Forelimb muscle (tissue), 1 donor: ENCODE data around the gene PTF1A. TPM values are rescaled to one million over a fixed set of nuclear protein-coding genes. Genes with fewer than 3 reads are reported as not detected.
A peak's percentile ranks its signal among the peaks of the same experiment; 100 is the strongest.

Source experiments
- DNase-seq: peaks from one replicate; pipeline ENCODE4 v3.0.0-alpha.2; 2013; ENCODE audit warnings: low read depth
- polyA plus RNA-seq: library from polyadenylated mRNA; unstranded; fragments of 120-200 nt; gene quantifications from one replicate; pipeline ENCODE4 v1.2.1, GENCODE V29; 2013; ENCODE audit not compliant: insufficient read length

PTF1A gene
- not detected for polyA plus RNA-seq

DNA sequence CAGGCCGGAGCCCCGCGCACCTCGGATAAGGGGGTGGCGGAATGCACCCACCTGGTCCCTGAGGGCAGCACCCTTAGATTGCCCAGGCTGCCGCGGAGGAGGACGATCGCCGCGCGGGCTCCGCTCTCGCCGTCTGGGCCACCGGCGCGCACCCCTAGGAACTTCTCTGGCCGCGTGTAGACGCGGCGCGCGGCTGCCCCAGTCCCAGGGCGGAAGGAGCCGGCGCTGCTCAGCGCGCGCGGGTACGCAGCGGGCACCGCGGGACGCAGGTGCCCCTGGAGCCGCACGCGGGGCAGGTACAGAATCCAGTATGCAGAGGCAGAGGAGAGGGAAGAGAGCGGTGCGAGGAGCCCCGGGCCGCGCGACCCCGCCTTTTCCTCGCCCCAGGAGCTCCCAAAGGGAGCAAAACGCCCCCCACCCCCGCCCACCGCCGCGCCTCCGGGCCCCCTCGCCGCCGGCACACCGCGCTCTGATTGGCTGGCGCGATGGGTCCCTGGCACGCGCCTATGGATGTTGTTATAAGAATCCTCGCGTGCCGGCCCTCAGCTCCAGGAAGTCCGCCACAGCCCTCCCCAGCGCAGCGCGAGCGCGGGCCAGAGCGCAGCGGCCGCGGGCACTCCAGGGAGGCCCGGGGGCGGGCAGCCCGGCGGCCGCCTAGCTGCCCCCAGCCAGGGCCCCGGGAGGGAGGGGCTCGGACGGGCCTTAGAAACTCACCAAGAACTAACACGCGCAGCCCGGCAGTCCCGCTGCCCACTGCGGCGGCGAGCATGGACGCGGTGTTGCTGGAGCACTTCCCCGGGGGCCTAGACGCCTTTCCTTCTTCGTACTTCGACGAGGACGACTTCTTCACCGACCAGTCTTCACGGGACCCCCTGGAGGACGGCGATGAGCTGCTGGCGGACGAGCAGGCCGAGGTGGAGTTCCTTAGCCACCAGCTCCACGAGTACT lies at the start of gene PTF1A:
Gene PTF1A, plus strand, starts transcription at position 549 of the 948 bp plus-strand sequence. Its CDS starts 219 bp downstream, at position 768.
- DNase-seq = no peak

- DNase-seq = no peak
Observed at GRCh38 chr10:23146258-23146657, 45.9 kb upstream of the PTF1A start.

GRCh38 chr10:23147035-23147434 lies 45.1 kb upstream of the PTF1A start:
- DNase-seq = no peak

DNA sequence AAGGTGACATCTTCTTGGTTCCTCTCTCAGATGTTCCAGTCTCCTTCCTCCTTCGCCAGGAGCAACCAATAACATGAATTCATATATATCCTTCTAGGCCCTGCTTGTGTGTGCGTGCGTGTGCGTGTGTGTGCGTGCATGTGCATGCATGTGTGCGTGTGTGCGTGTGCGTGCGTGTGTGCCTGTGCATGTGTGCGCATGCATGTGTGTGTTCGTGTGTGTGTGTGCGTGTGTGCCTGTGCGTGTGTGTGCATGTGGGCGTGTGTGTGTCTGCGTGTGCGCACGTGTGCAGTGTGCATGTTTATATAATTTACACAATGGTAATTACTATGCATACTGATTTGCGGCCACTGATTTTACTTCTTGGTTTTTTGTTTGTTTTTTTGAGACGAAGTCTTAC lies 43.9 kb upstream of the PTF1A start:
- no peak for DNase-seq

DNA sequence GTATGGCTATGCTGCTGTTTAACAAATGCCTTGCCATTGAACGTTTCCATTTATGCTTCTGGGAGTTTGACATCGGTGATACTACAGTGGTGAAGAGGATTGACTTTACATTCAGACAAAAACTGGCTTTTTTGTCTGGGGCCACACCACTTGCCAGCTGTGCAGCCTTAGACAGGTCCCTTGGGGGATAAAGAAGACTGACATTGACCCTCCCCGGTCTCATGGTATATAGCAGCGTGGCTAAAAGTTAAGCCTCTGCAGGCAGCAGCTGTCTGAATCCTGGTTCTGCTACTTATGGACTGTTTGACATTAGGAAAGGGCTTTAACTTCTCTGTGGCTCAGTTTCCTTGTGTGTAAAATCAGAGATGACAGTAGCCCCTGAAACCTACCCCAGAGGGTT lies 42.0 kb upstream of the PTF1A start:
- DNase-seq = no peak

DNA sequence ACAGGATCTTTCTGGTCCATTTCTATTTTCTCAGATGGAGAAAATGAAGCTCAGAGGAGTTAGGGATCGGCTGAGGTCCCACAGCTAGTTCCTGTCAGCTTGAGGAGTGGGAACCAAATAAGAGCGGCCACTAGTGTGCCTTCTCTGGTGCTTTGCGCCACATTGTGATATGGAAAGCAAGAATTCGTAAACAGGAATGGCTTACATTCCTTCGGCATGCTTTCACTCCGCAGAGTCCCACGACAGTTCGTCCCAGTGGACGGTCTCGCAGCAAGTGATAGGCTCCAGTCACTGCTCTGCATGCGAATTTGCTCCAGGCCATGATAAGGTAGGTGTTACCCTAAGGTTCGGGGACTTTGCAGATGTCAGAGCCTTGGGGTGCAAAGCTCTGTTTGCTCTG lies 41.5 kb upstream of the PTF1A start:
- no peak for DNase-seq

GRCh38 chr10:23151071-23151470 lies 41.0 kb upstream of the PTF1A start:
- DNase-seq = no peak

- DNase-seq = no peak
Observed at GRCh38 chr10:23155169-23155568, 36.9 kb upstream of the PTF1A start.

- no peak for DNase-seq
Observed at GRCh38 chr10:23156447-23157150, 35.5 kb upstream of the PTF1A start.

DNA sequence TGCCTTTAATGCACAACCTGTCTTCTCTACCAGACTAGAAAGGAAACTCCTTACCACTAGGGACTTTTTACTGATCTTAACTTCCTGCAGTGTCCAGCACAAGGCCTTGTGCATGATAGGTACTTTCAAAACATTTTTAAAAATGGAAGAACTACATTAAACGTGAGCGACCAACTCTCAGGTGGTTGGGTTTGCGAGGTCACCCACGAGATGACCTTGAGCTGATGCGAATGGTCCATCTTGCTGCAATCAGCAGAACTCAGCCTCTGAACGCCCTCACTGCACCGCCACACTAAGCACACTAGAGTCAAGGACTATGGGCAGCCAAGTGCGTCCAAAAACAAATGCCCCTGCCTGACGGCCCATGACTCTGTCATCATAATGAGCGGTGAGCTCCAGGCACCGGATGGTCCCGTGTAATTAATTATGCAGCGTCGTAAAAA lies 34.9 kb upstream of the PTF1A start:
- no peak for DNase-seq

DNA sequence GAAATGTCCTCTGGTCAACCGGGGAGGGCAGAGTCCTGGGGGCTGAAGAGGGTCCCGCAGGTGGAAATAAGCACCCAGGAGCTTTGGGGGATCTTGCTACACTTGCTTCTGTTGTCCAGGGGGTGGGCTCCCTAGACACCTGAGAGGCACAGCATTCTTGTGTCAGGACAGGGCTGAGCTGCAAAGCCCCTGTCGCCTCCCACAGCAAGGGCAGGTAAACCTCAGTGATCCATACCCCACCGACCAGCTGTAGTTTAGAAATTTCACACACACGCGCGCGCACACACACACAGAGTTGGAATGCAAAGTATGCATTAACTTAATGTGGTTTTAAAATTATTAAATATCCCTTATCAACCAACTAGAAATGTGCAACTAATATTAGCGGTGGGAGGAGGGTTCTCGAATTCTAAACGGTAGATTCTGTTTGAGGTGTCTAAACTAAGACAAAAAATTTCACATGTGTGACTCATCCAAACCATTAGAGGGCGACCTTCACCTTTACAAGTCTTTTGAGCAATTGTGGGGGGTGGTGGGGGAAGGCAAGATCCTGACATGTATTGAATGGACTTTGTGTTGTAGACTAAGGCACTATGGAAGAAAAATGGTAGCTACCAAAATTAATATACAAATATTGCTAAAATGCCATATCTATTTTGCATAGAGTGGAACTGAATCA lies 34.3 kb upstream of the PTF1A start:
- no peak for DNase-seq

DNA sequence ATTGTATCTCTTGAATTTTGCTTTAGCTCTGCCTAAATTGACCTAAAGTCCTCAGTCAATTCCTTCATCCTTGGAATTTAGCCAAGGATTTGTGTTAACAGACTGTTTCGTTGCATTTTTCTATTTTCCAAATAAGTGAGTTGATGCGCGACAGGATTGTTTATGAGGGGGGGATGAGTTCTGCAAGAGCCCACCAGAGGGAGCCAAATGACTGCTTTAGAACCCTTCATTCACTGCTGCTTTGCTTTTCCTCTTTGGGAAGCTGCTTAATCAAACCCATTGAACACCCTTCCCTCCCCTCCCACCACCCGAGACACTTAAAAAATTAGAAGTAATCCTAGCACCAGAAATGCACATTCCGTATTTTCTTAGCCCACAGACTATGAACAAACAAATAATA lies 33.7 kb upstream of the PTF1A start:
- DNase-seq = peak; percentile 20

- DNase-seq = no peak
Observed at GRCh38 chr10:23171232-23171876, 20.8 kb upstream of the PTF1A start.

GRCh38 chr10:23172429-23173213 lies 19.5 kb upstream of the PTF1A start:
- no peak for DNase-seq

DNA sequence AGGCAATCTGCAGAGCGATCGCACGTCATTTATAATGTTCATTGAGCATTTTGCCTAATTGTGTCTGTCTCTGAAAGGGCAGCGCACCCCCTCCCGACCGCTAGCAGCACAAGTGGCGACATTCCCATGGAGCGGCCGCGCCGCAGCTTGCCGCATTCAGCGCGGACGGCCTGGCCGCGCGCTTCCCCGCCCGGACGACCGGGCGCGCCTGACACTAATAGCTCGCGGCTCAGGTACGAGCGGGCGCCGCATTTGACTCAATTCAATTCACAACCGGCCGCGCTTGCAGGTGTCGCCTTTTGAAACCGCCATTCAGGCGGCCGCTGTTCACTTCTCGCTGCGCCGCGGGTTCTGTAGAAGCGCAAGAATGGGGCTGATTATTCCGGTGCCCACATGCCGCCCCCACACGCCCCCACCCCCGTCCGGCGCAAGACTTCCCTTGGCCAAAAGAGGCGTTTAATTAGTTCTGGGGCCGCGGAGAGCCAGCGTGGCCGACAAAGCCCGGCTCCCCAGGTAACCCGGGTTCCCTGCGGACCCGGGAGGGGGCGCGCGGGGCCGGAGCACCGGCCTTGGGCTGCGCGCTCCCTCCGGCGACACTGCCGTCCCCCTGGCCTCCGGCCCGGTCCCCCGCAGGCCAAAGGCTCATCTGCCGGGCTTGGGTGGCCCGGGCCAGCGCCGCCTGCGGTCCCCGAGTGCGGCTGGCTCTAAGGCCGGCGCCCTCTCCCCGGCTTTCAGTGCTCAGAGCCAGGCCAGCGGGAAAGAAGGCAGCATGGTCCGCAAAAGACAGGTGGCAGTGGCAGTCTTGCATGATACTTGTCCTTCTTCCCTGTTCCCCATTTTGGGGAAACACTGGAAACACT lies 18.7 kb upstream of the PTF1A start:
- DNase-seq = no peak

DNA sequence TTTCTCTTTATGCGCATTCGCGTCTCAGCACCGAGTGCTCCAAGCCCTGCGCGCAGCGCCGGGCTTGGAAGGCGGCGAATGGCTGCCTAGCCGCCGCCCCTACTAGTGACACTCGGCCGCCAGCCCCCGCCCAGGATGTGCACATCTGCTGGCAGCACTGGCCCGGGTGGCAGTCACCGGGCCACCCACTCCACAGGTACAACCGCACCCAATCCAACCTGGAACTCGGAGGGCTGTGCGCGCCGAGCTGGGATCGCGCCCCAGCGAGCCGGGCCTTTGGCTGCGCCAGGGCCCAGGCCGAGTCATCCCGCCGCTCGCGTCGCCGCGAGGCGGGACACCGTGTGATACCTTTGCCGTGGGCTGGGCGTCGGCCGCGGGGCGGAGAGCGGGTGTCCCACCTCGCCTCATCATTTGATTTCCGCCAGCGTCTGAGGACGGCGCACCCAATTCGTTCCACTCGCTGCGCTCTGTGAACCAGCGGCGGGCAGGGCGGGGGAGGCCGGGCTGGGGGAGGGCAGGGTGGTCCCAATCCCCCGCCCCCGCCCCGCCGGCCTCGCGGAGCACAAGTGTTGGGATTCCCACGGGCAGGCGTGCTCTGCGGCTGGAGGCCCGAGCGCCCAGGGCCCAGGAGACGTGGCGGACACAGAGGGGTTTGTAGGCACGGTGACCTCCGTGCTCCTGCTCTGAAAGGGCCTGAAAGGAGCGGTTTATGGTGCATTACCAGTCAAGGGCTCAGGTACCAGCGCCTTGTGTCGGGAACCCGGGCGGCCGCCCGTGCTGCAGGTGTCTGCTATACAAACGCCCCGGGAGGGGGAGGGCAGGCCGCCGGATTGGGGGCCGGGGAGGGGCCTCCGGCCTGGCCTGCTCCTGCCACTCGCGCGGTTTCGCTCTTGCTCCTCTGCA lies 17.8 kb upstream of the PTF1A start:
- DNase-seq = no peak

DNA sequence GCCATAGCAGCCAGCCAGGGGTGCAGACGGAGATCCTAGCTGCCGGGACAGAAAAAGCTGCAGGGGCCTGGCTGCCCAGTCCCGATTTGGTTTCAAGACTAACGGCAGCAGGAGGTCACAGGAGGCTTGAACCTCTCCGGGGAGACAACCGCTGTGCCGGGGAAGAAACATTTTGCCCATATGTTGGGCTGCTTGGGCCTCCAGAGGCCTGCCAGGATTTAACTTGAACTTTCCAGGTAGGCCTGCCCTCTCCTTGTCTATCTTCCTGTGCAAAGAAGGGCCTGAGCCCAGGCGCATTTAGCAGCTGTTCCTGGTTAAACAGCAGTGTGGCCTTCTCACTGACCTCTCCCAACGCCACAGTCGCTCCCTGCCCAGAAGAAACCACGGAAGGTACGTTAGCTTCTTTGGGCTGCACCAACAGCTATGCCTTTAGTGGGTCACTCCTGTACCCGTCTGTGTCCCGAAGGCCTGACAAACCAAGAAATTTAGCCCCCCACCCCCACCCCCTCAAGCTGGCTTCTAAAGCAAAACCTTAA lies 17.1 kb upstream of the PTF1A start:
- no peak for DNase-seq

GRCh38 chr10:23186178-23186577 lies 5.9 kb upstream of the PTF1A start:
- DNase-seq = no peak

DNA sequence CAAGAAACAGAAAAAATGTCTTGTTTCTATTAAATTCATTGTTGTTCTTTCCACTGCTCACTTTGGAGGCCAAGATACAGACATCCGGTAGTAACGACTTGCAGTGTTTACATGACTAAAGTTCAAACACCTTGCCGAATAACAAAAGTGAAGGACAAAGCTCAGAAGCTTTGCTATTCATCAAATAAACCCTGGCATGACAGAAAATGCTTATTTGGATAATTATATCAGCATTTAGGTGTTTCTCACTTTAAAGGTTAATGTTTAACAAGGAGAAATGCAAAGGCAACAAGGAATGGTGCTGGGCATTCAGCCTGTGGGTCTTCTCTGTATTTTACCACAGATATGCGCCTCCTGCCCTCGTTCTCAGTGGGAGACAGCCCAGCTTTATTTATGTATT lies 5.4 kb upstream of the PTF1A start:
- no peak for DNase-seq
